ENCODE results near the gene MAPT. TPM values are rescaled to one million over a fixed set of nuclear protein-coding genes. Genes with fewer than 3 reads are reported as not detected.
A peak's percentile ranks its signal among the peaks of the same experiment; 100 is the strongest.

Gene MAPT
- total and polyA plus RNA-seq, 4 experiments from 2014 or later = 0.22 to 2.1 (median 1.1) TPM

DNA sequence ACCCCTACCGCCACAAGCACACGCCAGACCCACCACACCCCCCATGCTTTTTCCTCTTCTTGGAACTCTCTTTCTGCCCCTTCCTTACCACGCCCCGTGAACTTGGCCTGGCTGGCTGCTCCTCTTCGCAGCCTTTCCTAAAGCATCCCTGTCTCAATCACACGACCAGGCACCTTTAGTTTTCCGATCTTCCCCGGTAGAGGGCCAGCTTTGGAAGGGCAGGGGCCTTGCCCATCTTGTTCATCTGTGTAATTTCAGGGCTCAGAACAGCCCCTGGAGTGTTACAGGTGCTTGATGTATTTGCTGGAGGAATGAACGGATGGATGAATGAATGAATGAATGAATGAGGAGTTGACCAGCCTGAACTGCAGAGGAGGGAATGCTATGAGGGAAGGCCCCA lies 45.9 kb upstream of the MAPT start:
- Mint-ChIP-seq H3K9me3 (no peaks in the 10 kb centered on the region), H3K27ac (no peak overlapping the region), H3K4me3 (no peak overlapping the region), H3K27me3 (peaks cover 13 to 15% of the 10 kb centered on the region in 2 donors), H3K4me1 (peaks cover 0 to 6% (median under 1%) of the 10 kb centered on the region in 4 donors), H3K36me3 (no peaks in the 10 kb centered on the region)
- no peak overlapping the region for H3K4me3 ChIP-seq (ENCODE audit: low read length in 2 of 2)
- no peak overlapping the region for H3K27ac ChIP-seq (ENCODE audit: low read depth, low read length)
- no peaks in the 10 kb centered on the region for H3K9me3 ChIP-seq (ENCODE audit: control insufficient read depth in 1 of 2, low read length in 2 of 2)
- no peaks in the 10 kb centered on the region for H3K27me3 ChIP-seq (ENCODE audit: insufficient read depth, low read length)
- intact Hi-C loops (cut with micrococcal nuclease) = no loop called here
- DNase-seq = no peak
- no peaks in the 10 kb centered on the region for H3K36me3 ChIP-seq (ENCODE audit: insufficient read depth, low read length)
- H3K4me1 ChIP-seq (ENCODE audit: insufficient read depth, low read length) = peaks cover 4% of the 10 kb centered on the region
- POLR2A ChIA-PET (ENCODE audit: partially characterized antibody) = no interaction called here
- CTCF ChIA-PET (ENCODE audit: partially characterized antibody) = interaction anchor here (0.6 to 2.3 kb wide), 3 partner anchors 12 to 45 kb away, joined by 3 to 7 read pairs (median 3); no protein-coding TSS in a partner anchor

DNA sequence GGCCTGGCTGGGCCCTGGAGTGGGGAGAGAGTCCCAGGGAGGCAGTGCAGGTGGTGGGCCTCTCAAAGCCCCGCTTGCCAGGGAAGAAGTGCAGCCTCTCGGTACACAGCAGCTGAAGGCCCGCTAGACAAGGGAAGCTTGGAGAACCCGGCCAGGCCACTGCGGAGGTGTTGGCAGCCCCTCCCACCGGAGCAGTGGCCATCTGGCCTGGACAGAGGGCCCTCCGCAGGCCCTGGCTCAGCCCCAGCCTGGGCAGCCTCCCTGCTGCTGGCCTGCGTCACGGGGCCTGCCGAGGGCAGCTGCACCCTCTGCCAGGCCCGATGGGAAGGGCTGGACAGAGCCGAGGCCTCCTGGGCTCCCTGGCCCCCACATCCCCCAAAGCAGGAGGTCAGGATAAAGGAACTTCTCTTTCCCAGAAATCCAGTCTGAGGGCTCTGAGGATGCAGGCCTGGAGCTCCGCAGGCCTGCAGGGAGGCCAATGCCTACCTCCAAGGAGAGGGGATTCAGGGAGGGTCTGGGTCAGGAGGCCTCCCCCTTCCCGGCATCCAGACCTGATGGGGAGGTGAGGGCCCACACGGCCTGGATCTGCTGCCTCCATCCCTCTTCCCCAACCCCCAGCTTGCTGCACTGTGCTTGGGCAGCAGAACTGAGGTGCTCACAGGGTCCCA lies 45.4 kb upstream of the MAPT start:
- peaks cover 0 to 6% (median under 1%) of the 10 kb centered on the region in 4 donors for H3K4me1 Mint-ChIP-seq
- no peaks in the 10 kb centered on the region for H3K9me3 Mint-ChIP-seq
- H3K9me3 ChIP-seq (ENCODE audit: control insufficient read depth in 1 of 2, low read length in 2 of 2) = no peaks in the 10 kb centered on the region
- no peaks in the 10 kb centered on the region for H3K27me3 ChIP-seq (ENCODE audit: insufficient read depth, low read length)
- H3K4me3 ChIP-seq (ENCODE audit: low read length in 2 of 2) = no peak overlapping the region
- ChIA-PET CTCF (ENCODE audit: partially characterized antibody) (interaction anchor here (0.6 to 2.3 kb wide), 5 partner anchors 12 to 208 kb away, joined by 3 to 7 read pairs (median 3); no protein-coding TSS in a partner anchor), POLR2A (ENCODE audit: partially characterized antibody) (no interaction called here)
- H3K27ac Mint-ChIP-seq = no peak overlapping the region
- H3K4me3 Mint-ChIP-seq = no peak overlapping the region
- no peaks in the 10 kb centered on the region for H3K36me3 ChIP-seq (ENCODE audit: insufficient read depth, low read length)
- no peaks in the 10 kb centered on the region for H3K36me3 Mint-ChIP-seq
- peaks cover 13 to 15% of the 10 kb centered on the region in 2 donors for H3K27me3 Mint-ChIP-seq
- peaks cover 4% of the 10 kb centered on the region for H3K4me1 ChIP-seq (ENCODE audit: insufficient read depth, low read length)
- H3K27ac ChIP-seq (ENCODE audit: low read depth, low read length) = no peak overlapping the region
- DNase-seq = no peak
- intact Hi-C loops (cut with micrococcal nuclease) = no loop called here

- intact Hi-C loops (cut with micrococcal nuclease) = no loop called here
- H3K4me1 ChIP-seq (ENCODE audit: insufficient read depth, low read length) = peaks cover 4% of the 10 kb centered on the region
- H3K9me3 Mint-ChIP-seq = peaks cover 0 to 1% (median 0%) of the 10 kb centered on the region in 8 donors
- no peaks in the 10 kb centered on the region for H3K9me3 ChIP-seq (ENCODE audit: control insufficient read depth in 1 of 2, low read length in 2 of 2)
- no peak overlapping the region for H3K4me3 Mint-ChIP-seq
- H3K4me1 Mint-ChIP-seq = peaks cover 0 to 6% (median under 1%) of the 10 kb centered on the region in 4 donors
- peaks cover 13 to 19% of the 10 kb centered on the region in 2 donors for H3K27me3 Mint-ChIP-seq
- no peak overlapping the region for H3K4me3 ChIP-seq (ENCODE audit: low read length in 2 of 2)
- no peak for DNase-seq
- H3K36me3 Mint-ChIP-seq = no peaks in the 10 kb centered on the region
- peak overlapping the region in 1 of 7 donors; percentile 62 for H3K27ac Mint-ChIP-seq
- H3K27ac ChIP-seq (ENCODE audit: low read depth, low read length) = no peak overlapping the region
- H3K27me3 ChIP-seq (ENCODE audit: insufficient read depth, low read length) = no peaks in the 10 kb centered on the region
- ChIA-PET CTCF (ENCODE audit: partially characterized antibody) (interaction anchor here (0.6 to 2.3 kb wide), 7 partner anchors 11 to 1094 kb away, joined by 3 to 7 read pairs (median 3); no protein-coding TSS in a partner anchor), POLR2A (ENCODE audit: partially characterized antibody) (no interaction called here)
- no peaks in the 10 kb centered on the region for H3K36me3 ChIP-seq (ENCODE audit: insufficient read depth, low read length)
Observed at GRCh38 chr17:45849536-45849990, 44.8 kb upstream of the MAPT start.

- Mint-ChIP-seq H3K36me3 (no peaks in the 10 kb centered on the region), H3K27me3 (peaks cover 13 to 20% of the 10 kb centered on the region in 2 donors), H3K9me3 (peaks cover 0 to 2% (median 0%) of the 10 kb centered on the region in 8 donors), H3K4me1 (peaks cover 0 to 6% (median under 1%) of the 10 kb centered on the region in 4 donors), H3K4me3 (no peak overlapping the region), H3K27ac (no peak overlapping the region)
- no peaks in the 10 kb centered on the region for H3K9me3 ChIP-seq (ENCODE audit: control insufficient read depth in 1 of 2, low read length in 2 of 2)
- H3K36me3 ChIP-seq (ENCODE audit: insufficient read depth, low read length) = no peaks in the 10 kb centered on the region
- DNase-seq = no peak
- ChIA-PET POLR2A (ENCODE audit: partially characterized antibody) (no interaction called here), CTCF (ENCODE audit: partially characterized antibody) (interaction anchor here (0.6 to 2.3 kb wide), 6 partner anchors 11 to 1095 kb away, joined by 3 to 7 read pairs (median 4); no protein-coding TSS in a partner anchor)
- intact Hi-C loops (cut with micrococcal nuclease) = loop anchor here (5.0 kb wide), 1 partner anchor 208 kb away; no protein-coding TSS in a partner anchor
- peaks cover 4% of the 10 kb centered on the region for H3K4me1 ChIP-seq (ENCODE audit: insufficient read depth, low read length)
- no peaks in the 10 kb centered on the region for H3K27me3 ChIP-seq (ENCODE audit: insufficient read depth, low read length)
- H3K4me3 ChIP-seq (ENCODE audit: low read length in 2 of 2) = no peak overlapping the region
- H3K27ac ChIP-seq (ENCODE audit: low read depth, low read length) = no peak overlapping the region
Observed at GRCh38 chr17:45850011-45850410, 44.3 kb upstream of the MAPT start.

GRCh38 chr17:45850468-45850867 lies 43.9 kb upstream of the MAPT start:
- Histone ChIP-seq H3K27me3 (ENCODE audit: insufficient read depth, low read length) (no peaks in the 10 kb centered on the region), H3K4me1 (ENCODE audit: insufficient read depth, low read length) (peaks cover 4% of the 10 kb centered on the region), H3K36me3 (ENCODE audit: insufficient read depth, low read length) (no peaks in the 10 kb centered on the region), H3K4me3 (ENCODE audit: low read length in 2 of 2) (no peak overlapping the region), H3K9me3 (ENCODE audit: control insufficient read depth in 1 of 2, low read length in 2 of 2) (no peaks in the 10 kb centered on the region), H3K27ac (ENCODE audit: low read depth, low read length) (no peak overlapping the region)
- DNase-seq = no peak
- CTCF ChIA-PET (ENCODE audit: partially characterized antibody) = interaction anchor here (0.5 to 2.6 kb wide), 7 partner anchors 10 to 210 kb away, joined by 3 to 10 read pairs (median 4); no protein-coding TSS in a partner anchor
- H3K4me3 Mint-ChIP-seq = no peak overlapping the region
- no peaks in the 10 kb centered on the region for H3K36me3 Mint-ChIP-seq
- H3K27me3 Mint-ChIP-seq = peaks cover 13 to 20% of the 10 kb centered on the region in 2 donors
- peaks cover 0 to 2% (median 0%) of the 10 kb centered on the region in 8 donors for H3K9me3 Mint-ChIP-seq
- POLR2A ChIA-PET (ENCODE audit: partially characterized antibody) = no interaction called here
- intact Hi-C loops (cut with micrococcal nuclease) = loop anchor here (5.0 kb wide), 1 partner anchor 208 kb away; no protein-coding TSS in a partner anchor
- peak overlapping the region in 1 of 7 donors; percentile 68 for H3K27ac Mint-ChIP-seq
- peaks cover 0 to 6% (median under 1%) of the 10 kb centered on the region in 4 donors for H3K4me1 Mint-ChIP-seq

- H3K4me1 ChIP-seq (ENCODE audit: insufficient read depth, low read length) = peaks cover 4% of the 10 kb centered on the region
- H3K27me3 ChIP-seq (ENCODE audit: insufficient read depth, low read length) = no peaks in the 10 kb centered on the region
- intact Hi-C loops (cut with micrococcal nuclease) = loop anchor here (5.0 kb wide), 1 partner anchor 209 kb away; no protein-coding TSS in a partner anchor
- POLR2A ChIA-PET (ENCODE audit: partially characterized antibody) = no interaction called here
- peaks cover 13 to 22% of the 10 kb centered on the region in 2 donors for H3K27me3 Mint-ChIP-seq
- H3K36me3 Mint-ChIP-seq = no peaks in the 10 kb centered on the region
- no peak overlapping the region for H3K4me3 Mint-ChIP-seq
- peaks cover 0 to 3% (median 0%) of the 10 kb centered on the region in 8 donors for H3K9me3 Mint-ChIP-seq
- H3K9me3 ChIP-seq (ENCODE audit: control insufficient read depth in 1 of 2, low read length in 2 of 2) = no peaks in the 10 kb centered on the region
- H3K27ac ChIP-seq (ENCODE audit: low read depth, low read length) = no peak overlapping the region
- CTCF ChIA-PET (ENCODE audit: partially characterized antibody) = interaction anchor here (0.5 to 2.6 kb wide), 9 partner anchors 10 to 211 kb away, joined by 3 to 11 read pairs (median 6); no protein-coding TSS in a partner anchor
- H3K4me1 Mint-ChIP-seq = peaks cover 0 to 6% (median 2%) of the 10 kb centered on the region in 4 donors
- H3K36me3 ChIP-seq (ENCODE audit: insufficient read depth, low read length) = no peaks in the 10 kb centered on the region
- H3K4me3 ChIP-seq (ENCODE audit: low read length in 2 of 2) = no peak overlapping the region
- H3K27ac Mint-ChIP-seq = no peak overlapping the region
- no peak for DNase-seq
Observed at GRCh38 chr17:45851022-45851421, 43.3 kb upstream of the MAPT start.

- peaks cover 13 to 25% of the 10 kb centered on the region in 2 donors for H3K27me3 Mint-ChIP-seq
- no peaks in the 10 kb centered on the region for H3K36me3 Mint-ChIP-seq
- Histone ChIP-seq H3K4me3 (ENCODE audit: low read length in 2 of 2) (no peak overlapping the region), H3K27me3 (ENCODE audit: insufficient read depth, low read length) (no peaks in the 10 kb centered on the region), H3K27ac (ENCODE audit: low read depth, low read length) (no peak overlapping the region), H3K36me3 (ENCODE audit: insufficient read depth, low read length) (no peaks in the 10 kb centered on the region), H3K9me3 (ENCODE audit: control insufficient read depth in 1 of 2, low read length in 2 of 2) (no peaks in the 10 kb centered on the region), H3K4me1 (ENCODE audit: insufficient read depth, low read length) (peaks cover 4% of the 10 kb centered on the region)
- intact Hi-C loops (cut with micrococcal nuclease) = loop anchor here (5.0 kb wide), 1 partner anchor 209 kb away; no protein-coding TSS in a partner anchor
- ChIA-PET POLR2A (ENCODE audit: partially characterized antibody) (no interaction called here), CTCF (ENCODE audit: partially characterized antibody) (interaction anchor here (0.9 to 2.6 kb wide), 12 partner anchors 10 to 211 kb away, joined by 3 to 11 read pairs (median 4); no protein-coding TSS in a partner anchor)
- H3K4me3 Mint-ChIP-seq = no peak overlapping the region
- peaks cover 0 to 6% (median 2%) of the 10 kb centered on the region in 4 donors for H3K4me1 Mint-ChIP-seq
- no peak for DNase-seq
- no peak overlapping the region for H3K27ac Mint-ChIP-seq
- H3K9me3 Mint-ChIP-seq = peaks cover 0 to 4% (median 0%) of the 10 kb centered on the region in 8 donors
Observed at GRCh38 chr17:45851464-45851863, 42.9 kb upstream of the MAPT start.
